Measurements from ENCODE around the gene AIFM1.

AIFM1 gene

DNA sequence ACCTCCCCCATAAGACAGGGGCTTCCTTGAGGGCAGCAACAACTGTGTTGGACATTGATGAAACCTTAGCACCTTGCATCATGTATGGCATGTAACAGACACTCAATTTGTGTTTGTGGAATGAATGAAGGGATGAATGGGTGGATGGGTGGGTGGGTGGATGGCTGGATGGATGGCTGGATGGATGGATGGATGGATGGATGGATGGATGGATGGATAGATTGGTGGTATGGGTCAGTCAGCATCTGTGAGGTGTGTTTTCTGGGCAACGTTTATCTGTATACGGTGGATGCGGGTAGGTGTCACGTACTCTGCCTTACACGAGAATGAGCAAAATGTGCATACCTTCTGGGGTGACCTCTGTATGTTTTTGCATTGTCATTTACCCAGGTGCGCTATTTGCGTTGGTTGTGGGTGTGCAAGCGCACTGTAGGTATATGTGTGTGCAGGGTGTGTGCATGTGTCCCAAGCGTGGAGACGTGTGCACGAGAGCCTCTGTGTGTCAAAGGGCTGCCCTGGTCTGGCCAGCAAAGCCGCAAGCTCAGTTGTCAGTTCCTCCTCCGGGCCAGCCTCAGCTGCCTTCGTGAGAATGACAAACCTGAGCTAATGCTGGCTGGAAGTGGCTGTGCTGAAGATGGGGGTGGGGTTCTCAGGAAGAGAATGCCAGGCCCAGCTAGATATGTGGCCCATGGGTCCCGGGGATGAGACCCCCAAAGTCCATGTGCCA lies 81.8 kb downstream of the AIFM1 start:
- Histone ChIP-seq H3K9ac (ENCODE audit: low read length) (no peak overlapping the region), H3K27ac (ENCODE audit: low read length) (no peak overlapping the region), H3K4me3 (ENCODE audit: low read length) (no peak overlapping the region), H3K4me1 (ENCODE audit: control insufficient read depth, low read depth, low read length) (peaks cover 8% of the 10 kb centered on the region), H3K36me3 (ENCODE audit: control insufficient read depth, low read depth, low read length) (no peaks in the 10 kb centered on the region), H3K9me3 (ENCODE audit: control insufficient read depth, low read depth, low read length) (peaks cover 4% of the 10 kb centered on the region), H3K27me3 (ENCODE audit: control insufficient read depth, insufficient read depth, low read length) (no peaks in the 10 kb centered on the region)

DNA sequence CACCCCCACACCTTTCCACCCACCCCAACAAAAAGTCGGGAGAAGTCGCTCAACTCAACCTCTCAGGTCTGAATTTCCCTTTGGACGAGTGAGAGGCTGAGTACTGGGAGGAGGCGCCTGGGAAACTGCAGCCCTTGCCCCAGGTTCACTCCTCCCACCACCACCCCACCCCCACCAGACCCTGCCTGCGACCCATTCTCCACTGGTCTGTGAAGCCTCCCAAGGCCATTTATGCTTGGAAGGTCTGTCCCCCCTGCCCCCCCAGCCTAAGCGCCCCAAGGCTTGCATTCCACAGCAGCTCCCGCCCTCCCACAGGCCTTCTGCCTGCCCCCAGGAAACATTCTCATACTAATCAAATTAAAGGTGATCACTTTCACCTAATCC lies 82.5 kb downstream of the AIFM1 start:
- Histone ChIP-seq H3K4me1 (ENCODE audit: control insufficient read depth, low read depth, low read length) (peaks cover 8% of the 10 kb centered on the region), H3K4me3 (ENCODE audit: low read length) (no peak overlapping the region), H3K27me3 (ENCODE audit: control insufficient read depth, insufficient read depth, low read length) (no peaks in the 10 kb centered on the region), H3K36me3 (ENCODE audit: control insufficient read depth, low read depth, low read length) (no peaks in the 10 kb centered on the region), H3K27ac (ENCODE audit: low read length) (no peak overlapping the region), H3K9ac (ENCODE audit: low read length) (no peak overlapping the region), H3K9me3 (ENCODE audit: control insufficient read depth, low read depth, low read length) (peaks cover 4% of the 10 kb centered on the region)

DNA sequence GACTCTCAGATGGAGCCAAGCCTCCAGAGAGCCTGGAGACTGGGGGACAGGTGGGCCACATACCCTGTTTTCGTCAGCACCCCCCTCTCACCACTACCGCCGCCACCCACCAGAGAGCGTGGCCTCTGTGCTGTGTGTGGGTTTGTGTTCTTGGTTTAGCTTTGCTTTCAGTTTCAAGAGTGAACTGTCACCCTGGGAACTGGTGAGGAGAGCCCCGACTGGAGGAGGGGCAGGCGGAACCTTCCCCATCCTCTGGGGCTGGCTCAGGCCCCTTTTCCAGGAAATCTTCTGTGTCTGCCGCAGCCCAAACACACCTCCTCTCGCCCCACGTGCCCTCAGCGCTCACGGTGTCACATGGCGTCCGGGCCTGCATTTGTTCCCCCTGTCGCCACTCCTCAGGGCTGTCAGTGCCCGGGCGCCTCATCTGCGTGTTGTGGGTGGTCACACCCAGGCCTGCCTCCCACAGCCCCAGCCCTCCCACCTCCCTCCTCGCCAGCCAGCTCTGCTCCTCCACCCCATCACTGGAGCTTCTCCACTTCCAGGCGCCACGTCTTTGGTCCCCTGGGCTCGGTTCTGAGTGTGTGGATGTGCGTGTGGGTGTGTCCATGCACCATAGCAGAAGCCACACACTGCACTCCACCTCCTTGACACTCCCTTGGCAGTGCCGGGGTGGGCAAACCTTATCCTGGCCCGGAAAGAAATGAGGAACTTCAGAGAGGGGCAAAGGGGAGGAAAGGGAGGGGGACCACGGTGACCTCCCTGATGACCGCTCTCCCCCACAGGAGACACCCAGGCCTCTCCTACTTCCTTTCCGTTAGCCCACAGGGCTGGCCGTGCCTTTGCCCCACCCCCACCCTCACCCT lies 83.2 kb downstream of the AIFM1 start:
- H3K4me1 ChIP-seq (ENCODE audit: control insufficient read depth, low read depth, low read length): peaks cover 8% of the 10 kb centered on the region
- H3K27ac ChIP-seq (ENCODE audit: low read length): no peak overlapping the region
- H3K4me3 ChIP-seq (ENCODE audit: low read length): no peak overlapping the region
- no peaks in the 10 kb centered on the region for H3K36me3 ChIP-seq (ENCODE audit: control insufficient read depth, low read depth, low read length)
- no peaks in the 10 kb centered on the region for H3K27me3 ChIP-seq (ENCODE audit: control insufficient read depth, insufficient read depth, low read length)
- peaks cover 2% of the 10 kb centered on the region for H3K9me3 ChIP-seq (ENCODE audit: control insufficient read depth, low read depth, low read length)
- no peak overlapping the region for H3K9ac ChIP-seq (ENCODE audit: low read length)

DNA sequence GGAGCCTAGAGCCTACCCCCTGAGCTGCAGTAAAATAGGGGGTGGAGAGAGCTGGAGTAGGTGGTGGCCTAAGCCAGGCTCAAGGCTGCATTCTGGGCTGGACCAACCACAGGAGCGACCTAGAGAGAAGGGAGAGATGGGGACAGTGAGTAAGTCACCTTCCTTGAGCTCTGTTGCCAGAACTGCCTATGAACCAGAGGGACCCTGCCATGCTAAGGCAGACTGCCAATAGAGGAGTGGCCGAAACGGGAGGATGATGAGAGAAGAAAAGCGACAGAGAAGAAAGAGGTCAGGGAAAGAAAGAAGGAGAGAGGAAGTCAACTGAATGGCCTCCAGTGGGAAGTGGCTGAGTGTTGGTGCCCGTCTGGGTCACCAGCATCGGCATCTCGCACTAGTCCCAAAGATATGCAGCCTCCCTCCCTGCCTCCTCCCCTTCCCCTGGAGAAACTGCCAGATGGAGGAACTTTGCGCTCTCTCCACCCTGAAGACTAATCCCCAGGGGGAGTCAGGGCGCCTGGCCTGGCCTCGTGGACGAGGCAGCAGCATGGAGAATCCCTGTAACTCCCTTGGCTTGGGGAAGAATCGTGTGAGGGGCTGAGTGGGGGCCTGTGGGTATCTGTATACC lies 84.1 kb downstream of the AIFM1 start:
- Histone ChIP-seq H3K27me3 (ENCODE audit: control insufficient read depth, insufficient read depth, low read length) (no peaks in the 10 kb centered on the region), H3K9me3 (ENCODE audit: control insufficient read depth, low read depth, low read length) (peaks cover 3% of the 10 kb centered on the region), H3K4me1 (ENCODE audit: control insufficient read depth, low read depth, low read length) (peaks cover 8% of the 10 kb centered on the region), H3K27ac (ENCODE audit: low read length) (no peak overlapping the region), H3K36me3 (ENCODE audit: control insufficient read depth, low read depth, low read length) (no peaks in the 10 kb centered on the region), H3K9ac (ENCODE audit: low read length) (no peak overlapping the region), H3K4me3 (ENCODE audit: low read length) (no peak overlapping the region)

- Histone ChIP-seq H3K9me3 (ENCODE audit: control insufficient read depth, low read depth, low read length) (peaks cover 3% of the 10 kb centered on the region), H3K4me1 (ENCODE audit: control insufficient read depth, low read depth, low read length) (peaks cover 8% of the 10 kb centered on the region), H3K27ac (ENCODE audit: low read length) (no peak overlapping the region), H3K27me3 (ENCODE audit: control insufficient read depth, insufficient read depth, low read length) (no peaks in the 10 kb centered on the region), H3K36me3 (ENCODE audit: control insufficient read depth, low read depth, low read length) (no peaks in the 10 kb centered on the region), H3K9ac (ENCODE audit: low read length) (no peak overlapping the region), H3K4me3 (ENCODE audit: low read length) (no peak overlapping the region)
Observed at GRCh38 chrX:130080791-130081367, 84.8 kb downstream of the AIFM1 start.

- Histone ChIP-seq H3K27ac (ENCODE audit: low read length) (no peak overlapping the region), H3K4me1 (ENCODE audit: control insufficient read depth, low read depth, low read length) (peaks cover 8% of the 10 kb centered on the region), H3K9ac (ENCODE audit: low read length) (no peak overlapping the region), H3K4me3 (ENCODE audit: low read length) (no peak overlapping the region), H3K36me3 (ENCODE audit: control insufficient read depth, low read depth, low read length) (no peaks in the 10 kb centered on the region), H3K27me3 (ENCODE audit: control insufficient read depth, insufficient read depth, low read length) (no peaks in the 10 kb centered on the region), H3K9me3 (ENCODE audit: control insufficient read depth, low read depth, low read length) (peaks cover 3% of the 10 kb centered on the region)
Observed at GRCh38 chrX:130079824-130080406, 85.7 kb downstream of the AIFM1 start.

Measured in iPS-18a (cell line).